Measurements from ENCODE around the gene KCNQ1.

GRCh38 chr11:2460540-2461252 is 15.9 kb downstream of the KCNQ1 start:
- no peak for TF ChIP-seq PREB (CRISPR knock-in tag; IDR thresholded peaks at IDR 0.05)
- TF ChIP-seq SMAD4 (CRISPR knock-in tag; conservative IDR thresholded peaks at IDR 0.05) = no peak
- TF ChIP-seq ESRRA (IDR thresholded peaks at IDR 0.05; ENCODE audit: borderline replicate concordance, low read depth) = no peak
- no peak for TF ChIP-seq CTCF (IDR thresholded peaks at IDR 0.05 in 2 of 3, conservative IDR thresholded peaks at IDR 0.05 in 1 of 3; ENCODE audit: insufficient read depth in 2 of 3, low read depth in 1 of 3, low read length in 3 of 3)
- no peak for TF ChIP-seq U2AF2 (optimal IDR thresholded peaks at IDR 0.05; ENCODE audit: low read depth, low read length)
- no peak for TF ChIP-seq EZH2 (IDR thresholded peaks at IDR 0.05; ENCODE audit: borderline replicate concordance, low read depth, low read length)
- no peak for TF ChIP-seq SRSF7 (optimal IDR thresholded peaks at IDR 0.05; ENCODE audit: low read depth, low read length)
- TF ChIP-seq POLR2AphosphoS5 (IDR thresholded peaks at IDR 0.05; ENCODE audit: control insufficient read depth, insufficient read depth, low read depth, low read length) = no peak
- TF ChIP-seq ZBTB12 (CRISPR knock-in tag; IDR thresholded peaks at IDR 0.05) = no peak
- TF ChIP-seq POLR2A (conservative IDR thresholded peaks at IDR 0.05) = no peak
- no peak for TF ChIP-seq SETDB1 (IDR thresholded peaks at IDR 0.05; ENCODE audit: low read length)
